HG02588 (cell line): ENCODE results near the gene SLC25A15.
"Not testable (repeated sequence)": the region's sequence is repeated elsewhere in the genome, so short reads cannot be mapped to it uniquely, and the experiment has no call there.

Experiments
- ATAC-seq: cut with Tn5 transposase; IDR thresholded peaks from one replicate; pipeline ENCODE4 v1.9.1; 2021; ENCODE audit warnings: mild to moderate bottlenecking, moderate library complexity; ENCODE audit not compliant: unreplicated experiment

The SLC25A15 gene

GRCh38 chr13:40780822-40781401 is 8.5 kb upstream of the SLC25A15 start:
- ATAC-seq = no peak

- no peak for ATAC-seq
Observed at GRCh38 chr13:40781717-40782116, 7.7 kb upstream of the SLC25A15 start.

GRCh38 chr13:40782971-40783370 is 6.4 kb upstream of the SLC25A15 start:
- ATAC-seq = not testable (repeated sequence)

GRCh38 chr13:40784540-40784939 is 4.9 kb upstream of the SLC25A15 start:
- ATAC-seq = no peak

- ATAC-seq = no peak
Observed at GRCh38 chr13:40786568-40786996, 2.8 kb upstream of the SLC25A15 start.

- ATAC-seq = no peak
Observed at GRCh38 chr13:40787062-40787461, 2.3 kb upstream of the SLC25A15 start.

- ATAC-seq = not testable (repeated sequence)
Observed at GRCh38 chr13:40788540-40789274, 704 bp upstream of the SLC25A15 start.

- no peak for ATAC-seq
Observed at GRCh38 chr13:40790154-40790616, 774 bp downstream of the SLC25A15 start.

GRCh38 chr13:40792284-40793051 is 3.1 kb downstream of the SLC25A15 start:
- ATAC-seq = peak; percentile 28

- no peak for ATAC-seq
Observed at GRCh38 chr13:40793339-40793738, 3.9 kb downstream of the SLC25A15 start.

- ATAC-seq = no peak
Observed at GRCh38 chr13:40794414-40795368, 5.3 kb downstream of the SLC25A15 start.

- no peak for ATAC-seq
Observed at GRCh38 chr13:40796649-40797048, 7.2 kb downstream of the SLC25A15 start.

- ATAC-seq = no peak
Observed at GRCh38 chr13:40798380-40798779, 9.0 kb downstream of the SLC25A15 start.

- no peak for ATAC-seq
Observed at GRCh38 chr13:40799508-40799907, 10.1 kb downstream of the SLC25A15 start.

- ATAC-seq = no peak
Observed at GRCh38 chr13:40800559-40800958, 11.1 kb downstream of the SLC25A15 start.

- ATAC-seq = no peak
Observed at GRCh38 chr13:40801255-40802217, 12.1 kb downstream of the SLC25A15 start.

- no peak for ATAC-seq
Observed at GRCh38 chr13:40803316-40803715, 13.9 kb downstream of the SLC25A15 start.

GRCh38 chr13:40806241-40806640 is 16.8 kb downstream of the SLC25A15 start:
- no peak for ATAC-seq

- no peak for ATAC-seq
Observed at GRCh38 chr13:40809471-40809870, 20.1 kb downstream of the SLC25A15 start.
